Measurements from ENCODE around the gene CIPC. TPM values are rescaled to one million over a fixed set of nuclear protein-coding genes. Genes with fewer than 3 reads are reported as not detected.

Gene CIPC
- total RNA-seq, 4 donors from 2014 or later: 48.6 to 63.3 (median 54.6) TPM

DNA sequence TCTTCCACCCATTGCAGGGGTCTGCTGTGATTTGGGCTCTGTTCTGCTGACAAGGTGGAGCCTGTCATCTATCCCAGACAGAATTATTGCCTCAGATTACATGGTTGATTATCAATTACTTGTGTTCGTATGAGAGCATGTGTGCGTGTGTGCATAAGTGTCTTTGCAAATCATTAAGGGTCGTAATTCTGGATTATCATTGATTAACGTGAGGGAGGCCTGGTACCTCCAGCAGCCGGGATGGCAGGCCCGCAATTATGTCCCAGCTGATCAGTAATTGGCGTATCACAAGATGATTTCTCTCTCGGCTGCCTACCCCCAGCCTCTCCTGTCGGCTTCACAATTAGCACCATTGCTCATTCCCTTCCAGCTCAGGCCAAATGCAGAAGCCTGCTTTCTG lies 39.9 kb upstream of the CIPC start:
- TF ChIP-seq, protein P1, sequence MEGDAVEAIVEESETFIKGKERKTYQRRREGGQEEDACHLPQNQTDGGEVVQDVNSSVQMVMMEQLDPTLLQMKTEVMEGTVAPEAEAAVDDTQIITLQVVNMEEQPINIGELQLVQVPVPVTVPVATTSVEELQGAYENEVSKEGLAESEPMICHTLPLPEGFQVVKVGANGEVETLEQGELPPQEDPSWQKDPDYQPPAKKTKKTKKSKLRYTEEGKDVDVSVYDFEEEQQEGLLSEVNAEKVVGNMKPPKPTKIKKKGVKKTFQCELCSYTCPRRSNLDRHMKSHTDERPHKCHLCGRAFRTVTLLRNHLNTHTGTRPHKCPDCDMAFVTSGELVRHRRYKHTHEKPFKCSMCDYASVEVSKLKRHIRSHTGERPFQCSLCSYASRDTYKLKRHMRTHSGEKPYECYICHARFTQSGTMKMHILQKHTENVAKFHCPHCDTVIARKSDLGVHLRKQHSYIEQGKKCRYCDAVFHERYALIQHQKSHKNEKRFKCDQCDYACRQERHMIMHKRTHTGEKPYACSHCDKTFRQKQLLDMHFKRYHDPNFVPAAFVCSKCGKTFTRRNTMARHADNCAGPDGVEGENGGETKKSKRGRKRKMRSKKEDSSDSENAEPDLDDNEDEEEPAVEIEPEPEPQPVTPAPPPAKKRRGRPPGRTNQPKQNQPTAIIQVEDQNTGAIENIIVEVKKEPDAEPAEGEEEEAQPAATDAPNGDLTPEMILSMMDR (IDR thresholded peaks at IDR 0.05; ENCODE audit: low read depth): no peak

DNA sequence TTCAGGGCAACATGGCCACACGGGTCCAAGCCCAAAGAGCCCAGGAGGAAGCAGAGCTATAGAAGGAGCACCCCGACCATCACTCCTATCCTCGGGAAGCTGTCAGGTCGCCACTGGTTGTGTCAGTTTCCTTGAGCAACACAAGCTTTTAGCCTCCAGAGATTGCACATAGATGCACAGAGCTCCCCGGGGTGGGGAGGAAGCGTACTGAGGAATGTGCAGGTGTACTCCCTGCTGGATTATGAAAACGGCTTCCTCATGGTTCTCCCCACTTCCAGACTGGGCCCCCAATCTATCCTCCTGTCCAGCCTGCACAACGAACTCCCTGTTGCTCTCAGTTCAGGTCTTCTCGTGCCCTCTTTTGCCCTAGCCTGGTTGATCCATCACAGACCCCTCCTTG lies 39.3 kb upstream of the CIPC start:
- TF ChIP-seq, protein P1 (IDR thresholded peaks at IDR 0.05; ENCODE audit: low read depth): no peak

DNA sequence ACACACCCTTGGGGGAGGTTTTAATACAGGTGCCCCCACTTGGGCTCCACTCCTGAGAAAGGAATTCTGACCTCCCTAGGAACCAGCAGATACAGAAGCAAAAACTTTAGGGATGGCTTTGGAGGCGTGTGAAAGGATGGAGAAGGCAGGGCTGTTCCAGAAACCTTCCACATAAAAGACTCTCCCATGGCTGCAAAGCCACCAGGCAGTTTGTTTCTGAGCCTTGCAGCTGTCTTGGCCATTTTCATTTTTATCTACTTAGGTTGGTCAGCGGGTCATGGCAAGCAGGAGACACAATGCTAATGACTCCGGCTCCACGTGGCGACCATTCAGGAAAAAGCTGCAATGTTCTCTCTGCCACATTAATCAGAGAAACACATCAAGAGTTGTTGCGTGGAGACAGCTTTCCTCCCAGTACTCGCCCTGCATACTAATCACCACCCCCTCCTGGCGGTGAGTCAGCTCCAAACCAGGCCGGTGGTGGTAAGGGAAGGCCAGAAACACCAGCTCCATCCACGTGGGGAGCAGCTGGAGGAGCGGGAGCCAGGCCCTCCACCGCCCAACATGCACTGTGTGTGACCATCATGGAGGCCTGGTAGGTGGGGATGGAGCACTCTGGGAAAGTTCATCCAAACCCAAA lies 38.7 kb upstream of the CIPC start:
- TF ChIP-seq, protein P1 (IDR thresholded peaks at IDR 0.05; ENCODE audit: low read depth): no peak

DNA sequence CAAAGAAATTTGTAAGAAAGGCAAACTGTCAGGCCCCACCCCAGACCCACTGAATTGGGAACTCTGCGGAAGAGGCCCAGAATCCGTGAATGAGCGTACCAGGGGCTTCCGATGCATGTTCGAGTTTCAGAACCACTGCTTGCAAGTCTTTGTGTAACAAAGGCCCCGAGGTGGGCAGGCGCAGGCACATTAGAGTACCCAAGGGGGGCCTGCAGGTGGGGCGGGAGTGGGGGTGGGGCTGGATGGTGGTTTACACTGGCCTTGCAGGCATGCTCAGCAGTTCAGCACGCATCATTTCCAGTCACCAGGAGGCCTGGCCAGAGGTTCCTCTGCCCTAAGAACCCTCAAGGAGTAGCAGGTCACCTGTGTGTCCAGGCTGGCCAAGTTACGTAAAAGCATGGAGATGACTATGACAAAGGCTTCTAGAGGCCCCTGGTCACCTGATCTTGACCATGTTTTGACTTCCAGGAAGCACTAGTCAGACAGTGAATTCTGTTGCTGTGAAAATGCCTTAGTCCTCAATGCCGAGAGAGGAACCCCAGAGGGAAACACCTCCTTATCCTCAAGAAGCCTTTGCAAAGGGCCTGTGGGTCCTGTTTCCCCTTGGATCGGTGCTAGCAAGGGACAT lies 36.3 kb upstream of the CIPC start:
- TF ChIP-seq, protein P1 (IDR thresholded peaks at IDR 0.05; ENCODE audit: low read depth): no peak

DNA sequence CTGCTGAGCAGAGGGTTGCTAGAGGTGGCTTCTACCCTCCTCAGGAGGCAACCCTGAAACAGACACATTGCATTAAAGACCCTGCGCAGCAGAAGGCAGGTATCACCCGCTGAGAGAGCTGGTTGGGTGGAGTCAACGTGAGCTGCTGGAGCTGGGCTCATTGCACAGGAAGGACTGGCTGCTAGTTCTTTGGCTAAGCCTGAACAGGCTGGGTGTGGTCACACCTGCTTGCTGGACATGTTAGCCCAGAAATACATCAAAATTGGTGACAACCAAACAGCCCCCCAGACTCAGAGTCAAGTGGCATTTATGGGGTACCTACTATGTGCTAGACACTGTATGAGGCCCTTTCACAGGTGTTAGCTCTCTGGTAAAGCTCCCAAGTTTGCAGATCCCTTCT lies 35.8 kb upstream of the CIPC start:
- TF ChIP-seq, protein P1 (IDR thresholded peaks at IDR 0.05; ENCODE audit: low read depth): no peak

DNA sequence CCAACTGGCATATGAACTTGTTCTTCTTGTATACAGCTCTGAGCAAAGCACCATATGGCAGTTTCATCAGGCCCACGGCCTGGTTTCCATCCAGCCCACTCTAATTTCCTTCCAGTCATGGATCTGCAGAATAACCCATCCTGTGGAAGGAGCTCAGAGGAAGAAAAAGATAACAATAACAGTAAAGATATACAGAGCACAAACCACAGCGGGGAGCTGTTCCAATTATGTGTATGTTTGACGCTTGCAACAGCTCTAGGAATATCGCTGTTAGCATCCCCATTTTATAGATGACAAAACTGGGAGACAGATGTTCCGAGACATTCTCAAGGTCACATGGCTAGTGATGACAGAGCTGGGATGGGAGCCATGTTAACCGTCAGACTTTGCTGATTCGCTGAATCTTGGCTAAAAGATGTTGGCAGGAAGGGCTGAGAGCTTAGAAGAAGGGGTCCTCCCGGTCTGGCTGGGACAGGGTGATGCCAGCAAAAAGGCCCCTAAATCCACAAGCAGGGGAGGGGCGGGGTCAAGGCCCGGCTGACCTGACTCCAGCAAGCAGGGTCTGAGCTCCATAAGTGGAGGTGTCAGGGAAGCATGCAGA lies 34.4 kb upstream of the CIPC start:
- TF ChIP-seq, protein P1 (IDR thresholded peaks at IDR 0.05; ENCODE audit: low read depth): no peak

DNA sequence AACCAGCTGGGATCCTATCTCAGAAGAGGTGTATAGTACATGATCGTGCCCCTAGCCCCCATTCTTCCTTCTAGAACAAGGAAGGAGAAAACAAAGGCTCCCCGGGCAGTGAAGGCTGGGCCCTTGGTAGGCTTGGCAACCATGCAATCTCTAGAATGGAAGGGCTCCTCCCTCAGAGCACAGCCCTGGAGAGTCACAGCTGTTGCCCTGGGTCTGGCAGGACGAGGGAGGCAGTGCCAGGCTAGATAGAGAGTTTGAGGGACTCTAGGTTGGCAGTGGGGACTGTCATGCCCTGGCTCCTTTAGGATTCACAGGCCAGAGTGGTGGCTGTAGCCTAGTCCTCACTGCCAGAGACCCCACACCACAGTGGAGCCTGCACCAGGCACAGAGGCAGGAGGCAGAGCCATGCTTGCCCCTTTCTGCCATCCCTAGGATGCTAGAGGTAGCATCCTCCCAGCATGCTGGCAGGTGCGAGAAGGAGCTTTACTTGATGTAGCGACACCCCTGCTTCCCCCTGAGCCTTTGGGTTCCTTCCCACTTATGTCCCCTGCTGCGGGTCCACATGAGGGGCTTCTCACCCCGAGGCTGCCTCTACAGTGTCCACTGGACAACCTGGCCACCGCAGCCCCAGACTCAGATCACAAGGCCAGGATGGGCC lies 33.4 kb upstream of the CIPC start:
- TF ChIP-seq, protein P1 (IDR thresholded peaks at IDR 0.05; ENCODE audit: low read depth): no peak
